GM12873 (cell line): ENCODE results near the gene PERCC1.

Experiments used
- CTCF ChIP-seq: IDR thresholded peaks from 2 replicates; pipeline ENCODE4 v1.5.1; 2012; ENCODE audit warnings: low read depth, mild to moderate bottlenecking, moderate library complexity, low read length, control low read depth; ENCODE audit not compliant: insufficient read depth; ENCODE audit errors: missing control alignments

The PERCC1 gene

GRCh38 chr16:1474796-1475551 is 44.1 kb downstream of the PERCC1 start, which contains the start of gene CLCN7:
TSS of gene CLCN7 (minus strand) at chr16:1475028. CDS start at chr16:1474974, 54 bp downstream.
- no peak for TF ChIP-seq CTCF

GRCh38 chr16:1475552-1476114 is 44.8 kb downstream of the PERCC1 start:
- no peak for TF ChIP-seq CTCF

GRCh38 chr16:1477033-1477432 is 46.2 kb downstream of the PERCC1 start:
- TF ChIP-seq CTCF: no peak

DNA sequence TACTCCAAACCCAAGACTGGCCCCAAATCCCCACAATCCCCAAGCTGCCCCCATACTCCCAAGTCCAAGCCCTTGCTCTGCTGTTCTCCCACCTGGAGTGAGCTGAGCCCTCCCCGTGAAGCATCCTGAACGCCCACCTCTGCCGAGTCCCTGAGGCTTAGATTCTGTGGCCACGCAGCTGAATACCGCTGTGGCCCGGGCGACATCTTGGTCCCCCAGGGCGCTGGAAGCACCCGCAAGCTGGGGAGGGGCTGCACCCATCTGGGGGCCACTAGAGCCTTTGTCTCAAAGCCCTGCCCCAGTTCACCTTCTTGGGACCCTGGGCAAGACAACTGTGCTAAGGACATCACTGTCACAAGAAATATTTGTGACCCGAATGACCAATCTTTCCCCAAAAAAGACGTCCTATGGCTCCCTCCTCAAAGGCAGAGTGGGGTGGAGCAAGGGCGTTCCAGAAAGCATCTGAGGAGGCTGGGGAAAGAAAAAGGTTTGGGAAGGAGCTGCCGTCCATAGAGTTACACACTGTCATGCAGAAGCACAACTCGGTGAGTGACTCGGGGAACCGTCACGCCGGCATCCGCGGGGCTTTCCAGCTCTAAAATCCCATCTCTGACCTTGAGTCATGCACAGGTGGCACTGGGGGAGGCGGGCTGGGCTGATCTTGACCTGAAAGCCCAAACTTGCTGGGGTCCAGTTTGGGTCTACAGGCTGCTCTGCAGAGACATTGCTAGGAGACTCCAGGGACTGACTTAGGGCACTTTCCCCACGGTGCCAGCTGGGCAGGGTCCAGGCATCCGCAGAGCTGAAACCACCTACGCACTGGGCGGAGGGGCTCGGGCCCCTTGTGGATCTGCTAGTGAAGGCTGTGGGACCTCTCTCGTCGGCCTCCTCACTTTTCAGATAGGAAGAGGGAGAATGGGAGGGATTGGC is 51.3 kb downstream of the PERCC1 start:
- TF ChIP-seq CTCF: no peak
